NCI-H2081 (cell line): ENCODE results near the gene CCSER1.
"Not testable (repeated sequence)": the region's sequence is repeated elsewhere in the genome, so short reads cannot be mapped to it uniquely, and the experiment has no call there.

Experiments
- DNase-seq, 2 experiments: peaks; one replicate each; lab custom pipeline; 2025; lab: John Stamatoyannopoulos, UW

The CCSER1 gene

GRCh38 chr4:90715242-90715641 is 588.0 kb downstream of the CCSER1 start:
- DNase-seq = no peak

DNA sequence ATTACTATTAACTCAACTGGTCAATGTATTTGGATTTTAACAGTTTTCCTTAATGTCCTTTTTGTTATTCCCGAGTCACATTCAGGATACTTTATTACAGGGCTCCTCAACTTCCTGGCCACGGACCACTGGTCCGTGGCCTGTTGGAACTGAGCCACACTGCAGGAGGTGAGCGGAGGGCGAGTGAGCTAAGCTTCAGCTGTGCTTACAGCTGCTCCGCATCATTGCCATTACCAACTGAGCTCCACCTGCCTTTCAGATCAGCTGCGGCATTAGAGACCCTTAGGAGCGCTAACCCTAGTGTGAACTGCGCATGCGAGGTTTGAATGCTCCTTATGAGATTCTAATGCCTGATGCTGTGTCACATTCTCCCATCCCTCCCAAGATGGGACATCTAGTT is 591.7 kb downstream of the CCSER1 start:
- peak in 1 of 2 experiments; percentile 24 for DNase-seq

DNA sequence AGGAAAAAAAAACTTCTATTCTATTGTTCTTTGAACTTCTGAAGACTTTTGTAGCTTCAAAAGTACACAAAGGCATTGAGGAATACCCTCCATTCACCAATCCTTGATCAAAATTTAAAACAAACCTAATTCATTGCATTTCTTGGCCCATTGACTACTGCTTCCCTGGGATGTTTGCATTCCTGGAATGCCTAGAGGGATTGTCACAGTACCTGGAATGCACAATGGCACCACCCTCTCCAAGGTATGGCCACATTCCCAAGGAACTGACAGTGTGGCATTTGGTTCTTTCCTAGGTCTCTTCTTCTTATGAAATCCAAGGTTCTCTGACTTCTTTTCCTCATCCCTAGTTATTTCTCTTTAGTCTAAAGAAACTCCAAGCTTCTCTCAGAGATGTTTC is 600.7 kb downstream of the CCSER1 start:
- no peak for DNase-seq

DNA sequence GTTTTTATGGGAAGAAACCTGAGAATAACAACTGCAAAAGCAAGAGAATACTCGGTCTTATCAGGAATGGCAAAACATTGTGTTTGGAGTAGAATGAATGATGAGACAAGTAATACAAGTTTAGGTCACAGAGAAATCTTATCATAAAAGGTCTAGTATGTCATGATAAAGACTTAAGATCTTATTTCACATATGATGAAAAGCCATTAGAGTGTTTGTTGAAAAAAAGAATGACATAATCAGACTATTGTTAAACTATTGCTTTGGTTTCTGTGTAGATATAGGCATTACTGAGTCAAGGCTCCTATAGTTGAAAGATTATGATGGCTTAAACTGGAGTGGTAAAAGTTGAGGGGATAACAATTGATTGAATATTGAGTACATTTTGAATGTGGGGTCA is 603.6 kb downstream of the CCSER1 start:
- no peak for DNase-seq

GRCh38 chr4:90733211-90733610 is 606.0 kb downstream of the CCSER1 start:
- DNase-seq = no peak

DNA sequence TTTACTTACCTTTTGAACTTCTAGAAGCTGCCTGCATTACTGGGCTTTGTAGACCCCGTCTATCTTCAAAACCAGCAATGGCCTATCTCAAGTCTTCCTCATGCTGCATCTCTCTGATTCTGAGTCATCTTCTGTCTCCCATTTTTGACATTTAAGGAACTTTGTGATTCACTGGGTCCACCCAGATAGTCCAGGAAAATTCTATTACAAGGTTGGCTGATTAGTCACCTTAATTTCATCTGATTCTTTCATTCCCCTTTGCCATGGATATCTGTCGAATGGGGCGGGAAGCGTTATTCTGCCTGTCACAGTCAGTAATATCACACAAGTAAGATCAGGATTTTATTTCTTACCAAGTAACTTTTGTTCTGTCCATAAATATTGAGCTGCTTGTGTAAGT is 618.0 kb downstream of the CCSER1 start:
- DNase-seq = no peak

DNA sequence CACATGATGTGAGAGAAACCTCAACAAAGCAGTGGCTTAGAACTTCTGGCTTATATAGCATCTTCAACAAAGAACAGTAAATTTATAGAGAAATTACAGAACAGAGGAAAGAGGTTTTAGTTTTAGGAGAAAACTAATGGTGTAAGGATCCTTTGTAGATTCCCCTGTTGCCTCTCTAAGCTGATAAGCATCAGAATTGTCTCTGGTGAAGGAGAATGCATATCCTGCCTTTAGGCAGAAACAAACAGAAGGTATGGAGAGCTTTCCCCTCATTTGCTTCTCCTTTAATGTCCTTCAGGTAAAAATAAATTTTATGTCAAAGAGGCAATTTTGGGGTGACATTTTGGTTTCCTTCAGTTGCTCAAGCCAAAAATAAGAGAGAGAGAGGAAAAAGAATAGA is 625.9 kb downstream of the CCSER1 start:
- no peak for DNase-seq

- DNase-seq = no peak
These were observed 630.4 kb downstream of the CCSER1 start for GRCh38 chr4:90757534-90758060.

- DNase-seq = no peak
These were observed 632.9 kb downstream of the CCSER1 start for GRCh38 chr4:90760059-90760458.

DNA sequence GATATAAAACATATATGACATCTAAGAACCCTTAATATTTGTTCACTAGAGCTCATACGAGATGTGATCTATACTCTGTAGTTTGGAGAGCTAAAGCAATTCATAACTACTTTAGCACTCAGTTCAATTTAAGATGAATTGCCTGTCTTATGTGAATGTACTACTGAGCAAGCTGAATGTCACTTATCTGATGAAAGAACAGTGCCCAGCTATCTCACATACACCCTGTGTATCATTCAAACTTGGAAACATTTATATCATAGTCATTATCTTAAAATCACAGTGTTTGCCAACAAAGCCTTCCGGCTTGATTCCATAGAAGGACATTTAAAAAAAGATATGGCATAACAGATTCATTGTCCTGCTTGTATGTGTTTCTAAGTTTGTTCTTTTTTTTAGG is 639.6 kb downstream of the CCSER1 start:
- DNase-seq = no peak

DNA sequence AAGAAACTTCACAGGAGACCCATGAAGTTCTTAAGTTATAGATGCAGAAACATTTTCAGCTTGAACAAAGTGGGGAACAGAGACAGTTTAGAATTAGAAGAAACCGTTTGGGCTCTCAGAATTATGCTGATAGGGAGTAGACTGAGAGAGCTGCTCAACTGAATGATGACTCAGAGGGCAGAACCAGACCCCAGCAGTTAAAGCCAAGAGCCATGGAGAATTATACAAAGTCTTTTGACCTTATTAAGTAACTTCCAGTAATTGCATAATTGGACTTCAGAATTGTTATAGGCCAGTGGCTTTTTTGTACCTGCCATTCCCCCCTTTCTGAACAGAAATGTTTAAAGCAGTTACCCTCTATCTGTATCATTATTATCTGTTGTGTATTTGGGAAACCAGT is 642.1 kb downstream of the CCSER1 start:
- no peak for DNase-seq

DNA sequence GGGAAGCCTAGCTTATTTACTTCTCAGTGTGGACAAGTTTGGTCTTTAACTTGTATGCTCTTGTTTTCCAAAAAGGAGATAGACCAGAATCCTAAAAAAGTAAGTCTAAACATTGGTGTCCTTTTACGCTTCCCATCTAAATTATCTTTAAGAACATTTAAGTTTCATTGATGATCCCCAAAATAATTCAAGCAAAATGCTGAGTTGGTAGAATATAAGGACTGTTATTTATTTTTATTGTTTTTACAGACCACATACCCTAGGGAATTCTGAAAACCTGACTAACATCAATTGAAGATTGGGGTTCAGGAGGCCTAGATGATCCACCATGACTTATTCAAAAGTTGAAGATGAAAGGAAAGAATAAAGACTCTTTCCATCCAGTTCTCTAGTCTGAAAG is 653.0 kb downstream of the CCSER1 start:
- no peak for DNase-seq

GRCh38 chr4:90786602-90787001 is 659.4 kb downstream of the CCSER1 start:
- DNase-seq = no peak

DNA sequence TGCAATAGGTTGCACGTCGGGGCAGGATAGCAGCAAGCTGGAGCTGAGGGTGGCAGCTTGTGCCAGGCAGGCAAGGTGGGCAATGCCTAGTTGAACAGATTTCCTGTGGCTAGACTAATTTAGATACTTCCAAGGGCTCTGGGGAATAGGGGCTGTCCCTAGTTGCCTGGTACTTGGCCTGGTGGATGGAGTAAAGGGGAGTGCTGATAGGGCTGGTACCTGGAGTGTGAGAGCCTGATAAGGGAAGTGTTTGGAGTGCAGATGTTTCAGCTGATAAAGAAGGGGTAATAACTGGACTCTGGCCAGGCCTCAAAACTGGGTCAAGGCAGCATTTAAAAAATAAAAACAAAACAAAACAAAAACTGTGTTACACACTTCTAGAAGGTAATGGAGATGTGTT is 665.5 kb downstream of the CCSER1 start:
- no peak for DNase-seq

- DNase-seq = no peak
These were observed 671.8 kb downstream of the CCSER1 start for GRCh38 chr4:90798948-90799347.

GRCh38 chr4:90799895-90800294 is 672.7 kb downstream of the CCSER1 start:
- no peak for DNase-seq

GRCh38 chr4:90815569-90815968 is 688.4 kb downstream of the CCSER1 start:
- DNase-seq = no peak

GRCh38 chr4:90816754-90817153 is 689.6 kb downstream of the CCSER1 start:
- no peak for DNase-seq

GRCh38 chr4:90824266-90825150 is 697.3 kb downstream of the CCSER1 start:
- DNase-seq = no peak

- no peak for DNase-seq
These were observed 698.7 kb downstream of the CCSER1 start for GRCh38 chr4:90825849-90826248.

DNA sequence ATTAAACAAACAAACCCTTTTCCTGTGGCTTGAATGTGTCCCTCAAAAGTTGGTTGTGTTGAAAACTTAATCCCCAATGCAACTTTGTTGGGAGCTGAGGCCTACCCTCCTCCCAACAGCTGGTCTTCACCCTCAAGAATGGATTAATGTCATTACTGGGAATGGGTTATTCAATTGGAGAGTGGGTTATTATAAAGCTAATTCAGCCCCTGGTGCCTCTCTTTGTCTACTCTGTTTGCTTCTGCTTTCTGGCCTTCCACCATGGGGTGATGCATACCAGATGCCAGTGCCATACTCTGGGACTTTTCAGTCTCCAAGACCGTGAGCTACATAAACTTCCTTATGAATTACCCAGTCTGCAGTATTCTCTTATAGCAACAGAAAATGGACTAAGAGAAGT is 706.5 kb downstream of the CCSER1 start:
- no peak for DNase-seq

- no peak for DNase-seq
These were observed 710.0 kb downstream of the CCSER1 start for GRCh38 chr4:90837241-90837640.

DNA sequence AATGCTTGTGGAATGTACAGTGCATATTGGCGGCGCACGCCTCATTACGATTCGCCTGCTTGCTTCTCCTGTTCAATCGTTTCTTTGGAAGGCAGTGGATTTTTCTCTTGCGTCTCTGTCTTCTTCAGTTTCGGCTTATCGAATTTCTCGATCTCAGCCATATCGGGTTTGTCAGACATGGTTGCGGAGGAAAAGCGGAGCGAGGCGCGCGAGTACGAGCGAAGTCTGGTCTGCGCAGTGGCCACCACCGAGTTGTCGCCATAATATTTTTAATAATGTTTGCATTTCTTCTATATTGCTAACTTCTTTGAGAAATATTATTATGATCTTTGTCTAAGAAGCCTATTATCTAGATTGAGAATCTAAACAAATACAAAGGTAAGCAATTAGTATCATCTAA is 711.7 kb downstream of the CCSER1 start:
- DNase-seq = not testable (repeated sequence)

DNA sequence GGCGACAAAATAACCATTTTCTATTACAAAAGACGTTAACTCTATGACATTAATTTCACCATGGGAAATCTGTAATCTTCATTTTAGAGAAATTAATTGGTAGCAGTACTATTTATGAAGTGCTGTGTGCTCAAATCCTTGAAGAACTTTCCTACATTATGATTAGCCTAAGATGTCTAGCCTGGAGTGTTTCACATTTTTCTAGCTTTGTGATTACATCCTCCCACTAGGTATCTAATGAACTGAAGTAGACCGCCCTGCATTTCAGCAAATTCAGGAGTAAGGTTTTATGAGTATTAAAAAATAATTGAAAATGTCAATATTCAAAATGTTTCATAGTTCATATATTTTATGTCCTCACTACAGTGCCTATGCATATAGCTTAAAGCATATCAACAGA is 713.1 kb downstream of the CCSER1 start:
- DNase-seq = no peak
